Nephron progenitor cell (in vitro differentiated cells): ENCODE measurements around the gene COPS6.
"Not testable (repeated sequence)": the region's sequence is repeated elsewhere in the genome, so short reads cannot be mapped to it uniquely, and the experiment has no call there.

Source experiments
- DNase-seq: peaks from one replicate; pipeline ENCODE4 v3.0.0; 2021
- H3K27ac Mint-ChIP-seq: 2 replicates; pipeline ENCODE4 v1.8.0; 2021; ENCODE audit warnings: mild to moderate bottlenecking, moderate library complexity, mixed read lengths
- H3K27me3 Mint-ChIP-seq: 2 replicates; pipeline ENCODE4 v1.8.0; 2021; ENCODE audit warnings: mild to moderate bottlenecking, low read depth, mixed read lengths; ENCODE audit not compliant: poor library complexity
- H3K36me3 Mint-ChIP-seq: 2 replicates; pipeline ENCODE4 v1.8.0; 2021; ENCODE audit warnings: low read depth, mixed read lengths
- H3K4me1 Mint-ChIP-seq: 2 replicates; pipeline ENCODE4 v1.8.0; 2021; ENCODE audit warnings: mixed read lengths
- H3K4me3 Mint-ChIP-seq: 2 replicates; pipeline ENCODE4 v1.8.0; 2021; ENCODE audit warnings: mild to moderate bottlenecking, moderate library complexity, mixed read lengths
- H3K9me3 Mint-ChIP-seq: 2 replicates; pipeline ENCODE4 v1.8.0; 2021; ENCODE audit warnings: mild to moderate bottlenecking, moderate library complexity, mixed read lengths
- CTCF ChIP-seq: fragments of 200-600 bp; sonication (generic); IDR thresholded peaks from 2 replicates; pipeline ENCODE4 v1.5.0; 2021; ENCODE audit warnings: antibody characterized with exemption

COPS6 gene

GRCh38 chr7:100128637-100128963 is 39.8 kb downstream of the COPS6 start:
- Mint-ChIP-seq H3K27me3 (peaks cover 17% of the 10 kb centered on the region), H3K9me3 (no peaks in the 10 kb centered on the region), H3K36me3 (peaks cover 9% of the 10 kb centered on the region), H3K4me1 (peaks cover 38% of the 10 kb centered on the region), H3K27ac (no peak overlapping the region), H3K4me3 (peak overlapping the region; percentile 81)
- no peak for TF ChIP-seq CTCF
- no peak for DNase-seq

DNA sequence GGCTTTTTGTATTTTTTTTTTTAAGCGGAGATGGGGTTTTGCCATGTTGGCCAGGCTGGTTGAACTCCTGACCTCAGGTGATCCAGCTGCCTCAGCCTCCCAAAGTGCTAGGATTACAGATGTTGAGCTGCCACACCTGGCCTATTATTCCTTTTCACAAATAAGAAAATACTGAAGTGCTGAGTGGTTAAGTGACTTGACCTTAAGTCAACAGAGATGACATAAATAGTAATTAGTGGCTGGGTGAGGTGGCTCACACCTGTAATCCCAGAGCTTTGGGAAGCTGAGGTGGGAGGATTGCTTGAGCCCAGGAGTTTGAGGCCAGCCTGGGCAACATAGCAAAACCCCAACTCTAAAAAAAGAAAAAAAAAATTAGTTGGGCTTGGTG is 41.4 kb downstream of the COPS6 start:
- not testable (repeated sequence) for DNase-seq, H3K9me3 Mint-ChIP-seq, H3K36me3 Mint-ChIP-seq, H3K4me3 Mint-ChIP-seq, H3K27ac Mint-ChIP-seq
- Mint-ChIP-seq H3K27me3 (peaks cover 17% of the 10 kb centered on the region), H3K4me1 (peaks cover 27% of the 10 kb centered on the region)

GRCh38 chr7:100130608-100131453 is 42.1 kb downstream of the COPS6 start:
- H3K9me3 Mint-ChIP-seq: no peaks in the 10 kb centered on the region
- H3K4me1 Mint-ChIP-seq: peaks cover 25% of the 10 kb centered on the region
- H3K27me3 Mint-ChIP-seq: peaks cover 17% of the 10 kb centered on the region
- peak; percentile 95 for DNase-seq
- H3K27ac Mint-ChIP-seq: no peak overlapping the region
- no peaks in the 10 kb centered on the region for H3K36me3 Mint-ChIP-seq
- TF ChIP-seq CTCF: peak; percentile 90
- H3K4me3 Mint-ChIP-seq: no peak overlapping the region

DNA sequence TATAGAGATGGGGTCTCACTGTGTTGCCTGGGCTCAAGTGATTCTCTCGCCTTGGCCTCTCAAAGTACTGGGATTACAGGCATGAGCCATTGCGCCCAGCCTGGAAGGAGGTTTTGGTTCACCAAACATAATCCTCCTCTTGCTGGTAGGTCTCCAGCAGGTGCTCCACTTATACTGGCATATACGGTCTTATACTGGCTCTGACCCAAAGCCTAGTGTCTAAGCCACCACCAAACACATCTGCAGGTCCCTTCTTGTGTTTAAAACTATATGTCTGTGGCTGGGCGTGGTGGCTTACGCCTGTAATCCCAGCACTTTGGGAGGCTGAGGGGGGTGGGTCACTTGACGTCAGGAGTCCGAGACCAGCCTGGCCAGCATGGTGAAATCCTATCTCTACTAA is 43.4 kb downstream of the COPS6 start:
- Mint-ChIP-seq H3K27ac (no peak overlapping the region), H3K9me3 (no peaks in the 10 kb centered on the region), H3K4me3 (no peak overlapping the region), H3K27me3 (peaks cover 17% of the 10 kb centered on the region), H3K4me1 (peaks cover 20% of the 10 kb centered on the region), H3K36me3 (no peaks in the 10 kb centered on the region)
- TF ChIP-seq CTCF: no peak
- no peak for DNase-seq

- H3K9me3 Mint-ChIP-seq: no peaks in the 10 kb centered on the region
- no peaks in the 10 kb centered on the region for H3K36me3 Mint-ChIP-seq
- H3K27ac Mint-ChIP-seq: no peak overlapping the region
- TF ChIP-seq CTCF: peak; percentile 95
- H3K4me1 Mint-ChIP-seq: peaks cover 20% of the 10 kb centered on the region
- peak; percentile 70 for DNase-seq
- peaks cover 17% of the 10 kb centered on the region for H3K27me3 Mint-ChIP-seq
- H3K4me3 Mint-ChIP-seq: no peak overlapping the region
These were observed 44.0 kb downstream of the COPS6 start for GRCh38 chr7:100132697-100133151.

DNA sequence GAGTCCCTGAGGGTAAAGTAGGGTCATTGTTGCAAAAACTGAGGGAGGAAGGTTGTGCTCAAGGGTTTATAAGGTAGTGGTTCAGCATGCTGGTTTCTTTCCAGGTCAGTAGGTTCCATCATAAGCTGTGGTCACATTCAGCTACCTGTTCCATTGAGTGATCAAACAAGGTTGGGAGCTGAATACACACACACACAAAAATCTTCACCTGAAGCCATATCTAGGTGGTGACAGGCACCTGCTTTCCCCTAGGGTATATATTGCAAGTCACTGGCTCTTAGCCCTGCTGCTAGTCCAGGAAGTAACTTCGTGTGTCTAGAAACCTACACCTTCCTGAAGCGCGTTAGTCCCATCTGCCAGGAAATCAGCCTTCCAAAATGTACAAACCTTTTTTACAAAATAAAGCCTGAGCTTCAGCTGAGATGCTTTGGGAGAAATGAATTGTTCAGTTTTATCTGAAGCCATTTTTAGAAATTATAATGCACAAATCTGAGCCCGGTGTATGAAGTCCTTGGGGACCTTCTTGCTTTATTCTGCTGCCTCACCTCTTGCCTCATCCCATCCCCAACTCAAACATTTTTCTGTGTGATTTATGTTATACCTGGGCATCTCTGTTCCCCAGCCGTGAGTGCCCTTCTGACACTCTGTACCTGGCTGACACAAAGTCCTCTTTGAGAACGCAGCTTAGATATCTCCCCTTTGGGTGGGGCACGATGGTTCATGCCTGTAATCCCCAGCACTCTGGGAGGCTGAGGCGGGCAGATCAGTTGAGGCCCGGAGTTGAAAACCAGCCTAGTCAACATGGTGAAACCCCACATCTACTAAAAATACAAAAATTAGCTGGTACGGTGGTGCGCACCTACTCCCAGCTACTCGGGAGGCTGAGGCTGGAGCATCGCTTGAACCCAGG is 49.3 kb downstream of the COPS6 start:
- no peak for TF ChIP-seq CTCF
- Mint-ChIP-seq H3K4me3 (no peak overlapping the region), H3K27ac (no peak overlapping the region), H3K9me3 (no peaks in the 10 kb centered on the region), H3K27me3 (peaks cover 10% of the 10 kb centered on the region), H3K36me3 (no peaks in the 10 kb centered on the region), H3K4me1 (peaks cover 7% of the 10 kb centered on the region)
- no peak for DNase-seq
